Endothelial cell of umbilical vein (primary cell): ENCODE measurements around the gene RIC1. TPM values are rescaled to one million over a fixed set of nuclear protein-coding genes. Genes with fewer than 3 reads are reported as not detected.

Source experiments
- BruUV-seq: library from RNA; stranded (reverse); fragments of 400-500 nt; replicated peaks from 2 replicates; lab custom pipeline; 2021; lab: Mats Ljungman, UMichigan
- CTCF ChIA-PET: fragments of 300-600, 350-600 bp; sonication (Branson Sonifier 250); formaldehyde crosslinking; loops from one replicate; lab custom pipeline; 2021; ENCODE audit warnings: antibody characterized with exemption, inconsistent platforms; lab: Charles Lee
- POLR2A ChIA-PET: fragments of 300-600, 350-600 bp; sonication (Branson Sonifier 250); formaldehyde crosslinking; loops from one replicate; lab custom pipeline; 2021; ENCODE audit warnings: antibody characterized with exemption, inconsistent platforms; lab: Charles Lee
- DNase-seq: peaks from one replicate; pipeline ENCODE4 v3.0.0-alpha.2; 2011; ENCODE audit warnings: low read depth, low spot score
- FAIRE-seq: peaks from 2 replicates; lab custom pipeline; 2011; peaks lifted over from hg19 to GRCh38; lab: Jason Lieb, UNC
- H2AFZ ChIP-seq: 2 replicates; pipeline ENCODE4 v1.6.0; 2012; ENCODE audit warnings: low read depth, low read length, control low read depth, inconsistent platforms
- H3K27ac ChIP-seq: 2 replicates; pipeline ENCODE4 v1.5.1; 2011; ENCODE audit warnings: low read depth, mild to moderate bottlenecking, control low read depth, low read length, moderate library complexity; ENCODE audit not compliant: insufficient read depth
- H3K27me3 ChIP-seq, 2 experiments: 2 replicates each; pipeline versions ENCODE4 v1.6.0 to v1.6.1; 2011; ENCODE audit warnings: low read length in 2 of 2, mixed read lengths in 1 of 2; ENCODE audit not compliant: control insufficient read depth in 2 of 2, insufficient read depth in 2 of 2
- H3K36me3 ChIP-seq, 2 experiments: 2 replicates in 1 of 2; 3 replicates in 1 of 2; pipeline ENCODE4 v1.5.1; 2011; ENCODE audit warnings: low read length in 2 of 2, mild to moderate bottlenecking in 1 of 2, moderate library complexity in 1 of 2; ENCODE audit not compliant: control insufficient read depth in 2 of 2, insufficient read depth in 2 of 2; ENCODE audit errors: extremely low read depth in 1 of 2
- H3K4me1 ChIP-seq: 3 replicates; pipeline ENCODE4 v1.5.1; 2011; ENCODE audit warnings: mild to moderate bottlenecking, low read length; ENCODE audit not compliant: control insufficient read depth, insufficient read depth; ENCODE audit errors: extremely low read depth
- H3K4me2 ChIP-seq: 2 replicates; pipeline ENCODE4 v1.6.1; 2011; ENCODE audit warnings: low read length, control low read depth, mixed read lengths; ENCODE audit not compliant: insufficient read depth
- H3K4me3 ChIP-seq, 3 experiments: fragments of 200-600 bp in 1 of 3; sonication (generic), shearing (Covaris generic) in 1 of 3; replicated peaks in 1 of 3; 2 replicates each; pipeline ENCODE4 v1.5.1; 2011 to 2016; ENCODE audit warnings: control low read depth in 3 of 3, low read length in 3 of 3, mild to moderate bottlenecking in 2 of 3, inconsistent platforms in 1 of 3, low read depth in 1 of 3, moderate library complexity in 1 of 3; ENCODE audit not compliant: insufficient read depth in 1 of 3
- H3K79me2 ChIP-seq: 2 replicates; pipeline ENCODE4 v1.6.0; 2012; ENCODE audit warnings: low read length, inconsistent platforms; ENCODE audit not compliant: control insufficient read depth, insufficient read depth
- H3K9ac ChIP-seq: replicated peaks from 2 replicates; pipeline ENCODE3; 2011; ENCODE audit warnings: low read length, control low read depth; ENCODE audit not compliant: insufficient read depth; ENCODE audit errors: extremely low read depth
- H3K9me1 ChIP-seq: replicated peaks from 3 replicates; pipeline ENCODE4 v1.6.0; 2011; ENCODE audit warnings: mild to moderate bottlenecking, low read length; ENCODE audit not compliant: control insufficient read depth, insufficient read depth; ENCODE audit errors: extremely low read depth
- H3K9me3 ChIP-seq: replicated peaks from 2 replicates; pipeline ENCODE4 v1.5.1; 2012; ENCODE audit warnings: low read length, inconsistent platforms; ENCODE audit not compliant: control insufficient read depth, insufficient read depth
- H4K20me1 ChIP-seq: replicated peaks from 2 replicates; pipeline ENCODE3; 2011; ENCODE audit warnings: mild to moderate bottlenecking, low read length; ENCODE audit not compliant: control insufficient read depth, insufficient read depth; ENCODE audit errors: extremely low read depth
- EZH2 ChIP-seq: IDR thresholded peaks from 2 replicates; pipeline ENCODE4 v1.6.1; 2012; ENCODE audit warnings: borderline replicate concordance, low read depth, mild to moderate bottlenecking, moderate library complexity, low read length, inconsistent platforms; ENCODE audit not compliant: severe bottlenecking
- FOS ChIP-seq: IDR thresholded peaks from 2 replicates; pipeline ENCODE4 v1.6.1; 2011; ENCODE audit warnings: mild to moderate bottlenecking, low read length, moderate library complexity, borderline replicate concordance; ENCODE audit not compliant: insufficient read depth
- GATA2 ChIP-seq: IDR thresholded peaks from 2 replicates; pipeline ENCODE4 v1.7.0; 2011; ENCODE audit warnings: low read depth, mild to moderate bottlenecking, moderate library complexity, mixed read lengths, low read length; ENCODE audit not compliant: insufficient read length, insufficient read depth
- JUN ChIP-seq: IDR thresholded peaks from 2 replicates; pipeline ENCODE4 v1.6.1; 2011; ENCODE audit warnings: borderline replicate concordance, low read depth; ENCODE audit not compliant: insufficient read length, insufficient read depth
- MYC ChIP-seq: IDR thresholded peaks from one replicate; pipeline ENCODE4 v1.6.1; 2011; ENCODE audit warnings: mild to moderate bottlenecking, low read depth, low read length
- POLR2A ChIP-seq: IDR thresholded peaks from 2 replicates; pipeline ENCODE4 v1.6.1; 2012; ENCODE audit warnings: low read depth, mild to moderate bottlenecking, control low read depth, low read length
- POLR2AphosphoS5 ChIP-seq: IDR thresholded peaks from 2 replicates; pipeline ENCODE4 v1.6.1; 2012; ENCODE audit warnings: low read depth, mild to moderate bottlenecking, control low read depth, low read length, moderate library complexity; ENCODE audit not compliant: insufficient read depth
- dilution Hi-C: fragments of 300-500 bp; cut with MboI; formaldehyde crosslinking; loops from one replicate; pipeline ENCODE4 v1.15.0; 2019; ENCODE audit warnings: low sequenced_read_pairs; ENCODE audit not compliant: extremely low pct_ligation_motif_present
- intact Hi-C: fragments of 100-400 bp; cut with micrococcal nuclease; formaldehyde crosslinking; loops from one replicate; pipeline ENCODE4 v1.10.0; 2022
- polyA plus RNA-seq, 4 experiments: library from polyadenylated mRNA; depleted of rRNA in 3 of 4; stranded (reverse) in 3 of 4; unstranded in 1 of 4; fragments of >200 nt; gene quantifications; 2 replicates each; pipeline versions ENCODE4 v1.2.1 to v1.2.3, GENCODE V29; 2011 to 2012; ENCODE audit warnings: missing spikeins in 1 of 4
- total RNA-seq: library from RNA; stranded (reverse); gene quantifications from 2 replicates; pipeline ENCODE4 v1.2.3, GENCODE V29; 2021
- TF ChIP-seq, protein P1 (sequence below), 2 donors: IDR thresholded peaks; 1 replicate in 1 of 2; 2 replicates in 1 of 2; pipeline ENCODE4 v1.5.1; 2011; ENCODE audit warnings: low read length in 2 of 2, mild to moderate bottlenecking in 2 of 2, moderate library complexity in 2 of 2, control low read depth in 1 of 2, inconsistent platforms in 1 of 2, low read depth in 1 of 2; ENCODE audit not compliant: insufficient read depth in 1 of 2; ENCODE audit errors: extremely low read depth in 1 of 2
- TF ChIP-seq, protein P2 (sequence below): IDR thresholded peaks from 2 replicates; pipeline ENCODE4 v1.6.1; 2011; ENCODE audit not compliant: insufficient read depth, insufficient read length

Gene RIC1
- total and polyA plus RNA-seq, 2 donors (not counting 3 experiments of a cell fraction or from before 2014, with no cell fraction given) = 14.0 to 23.5 TPM

DNA sequence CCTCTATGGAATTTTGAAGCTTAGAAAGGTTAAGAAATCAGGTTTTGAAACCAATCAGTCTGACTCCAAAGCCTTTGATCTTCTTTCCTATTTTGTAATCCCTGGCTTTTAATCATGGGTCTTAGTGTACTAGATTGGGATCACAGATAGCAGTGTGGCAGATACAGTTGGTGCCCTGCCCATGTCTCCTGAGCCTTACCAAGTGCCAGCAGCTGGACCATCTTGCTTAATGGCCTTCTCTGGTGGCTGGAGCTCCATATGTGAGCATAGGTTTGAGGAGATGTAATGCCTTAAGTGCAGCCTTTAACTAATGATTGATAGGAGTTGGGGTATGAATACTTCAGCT, 16.7 kb upstream of the RIC1 start:
- dilution Hi-C loops = no loop called here
- H3K36me3 ChIP-seq = no peaks in the 10 kb centered on the region
- H3K9ac ChIP-seq = no peak overlapping the region
- no peaks in the 10 kb centered on the region for H3K9me3 ChIP-seq
- BruUV-seq = no TSS peak
- FAIRE-seq = no peak
- no peaks in the 10 kb centered on the region for H4K20me1 ChIP-seq
- no peak overlapping the region for H3K27ac ChIP-seq
- peaks cover 9% of the 10 kb centered on the region for H3K4me1 ChIP-seq
- no peaks in the 10 kb centered on the region for H3K9me1 ChIP-seq
- no peak overlapping the region for H2AFZ ChIP-seq
- DNase-seq = no peak
- H3K4me2 ChIP-seq = no peak overlapping the region
- no peak overlapping the region for H3K4me3 ChIP-seq
- ChIA-PET POLR2A (no interaction called here), CTCF (interaction anchor here (1.5 kb wide), 1 partner anchor 11 kb away, joined by 4 read pairs; no protein-coding TSS in a partner anchor)
- H3K27me3 ChIP-seq = no peaks in the 10 kb centered on the region
- no peak for TF ChIP-seq GATA2
- TF ChIP-seq, protein P1, sequence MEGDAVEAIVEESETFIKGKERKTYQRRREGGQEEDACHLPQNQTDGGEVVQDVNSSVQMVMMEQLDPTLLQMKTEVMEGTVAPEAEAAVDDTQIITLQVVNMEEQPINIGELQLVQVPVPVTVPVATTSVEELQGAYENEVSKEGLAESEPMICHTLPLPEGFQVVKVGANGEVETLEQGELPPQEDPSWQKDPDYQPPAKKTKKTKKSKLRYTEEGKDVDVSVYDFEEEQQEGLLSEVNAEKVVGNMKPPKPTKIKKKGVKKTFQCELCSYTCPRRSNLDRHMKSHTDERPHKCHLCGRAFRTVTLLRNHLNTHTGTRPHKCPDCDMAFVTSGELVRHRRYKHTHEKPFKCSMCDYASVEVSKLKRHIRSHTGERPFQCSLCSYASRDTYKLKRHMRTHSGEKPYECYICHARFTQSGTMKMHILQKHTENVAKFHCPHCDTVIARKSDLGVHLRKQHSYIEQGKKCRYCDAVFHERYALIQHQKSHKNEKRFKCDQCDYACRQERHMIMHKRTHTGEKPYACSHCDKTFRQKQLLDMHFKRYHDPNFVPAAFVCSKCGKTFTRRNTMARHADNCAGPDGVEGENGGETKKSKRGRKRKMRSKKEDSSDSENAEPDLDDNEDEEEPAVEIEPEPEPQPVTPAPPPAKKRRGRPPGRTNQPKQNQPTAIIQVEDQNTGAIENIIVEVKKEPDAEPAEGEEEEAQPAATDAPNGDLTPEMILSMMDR (IDR thresholded peaks at IDR 0.05; ENCODE audit: extremely low read depth in 1 of 2, insufficient read depth in 1 of 2, low read depth in 1 of 2, low read length in 2 of 2) = no peak
- H3K79me2 ChIP-seq = no peaks in the 10 kb centered on the region
- intact Hi-C loops = no loop called here

DNA sequence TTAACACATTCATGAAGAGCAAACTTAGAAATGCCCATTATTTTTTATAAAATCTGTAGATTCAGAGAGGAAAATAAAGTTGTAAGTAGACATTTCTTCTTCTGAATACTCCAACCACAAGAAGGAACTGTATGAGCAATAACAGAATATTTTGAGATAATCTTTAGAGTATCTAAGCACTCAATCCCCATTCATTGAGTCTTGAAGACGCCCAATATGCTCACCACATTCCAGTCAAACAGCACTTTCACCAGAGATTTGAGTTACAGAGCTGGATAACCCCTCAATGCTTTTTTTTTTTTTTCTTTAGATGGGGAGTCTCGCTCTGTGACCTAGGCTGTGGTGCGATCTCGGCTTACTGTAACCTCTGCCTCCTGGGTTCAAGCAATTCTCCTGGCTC, 14.7 kb upstream of the RIC1 start:
- Histone ChIP-seq H2AFZ (no peak overlapping the region), H3K27me3 (no peaks in the 10 kb centered on the region), H3K4me1 (peaks cover 2% of the 10 kb centered on the region), H4K20me1 (no peaks in the 10 kb centered on the region), H3K79me2 (no peaks in the 10 kb centered on the region), H3K36me3 (no peaks in the 10 kb centered on the region), H3K4me3 (no peak overlapping the region), H3K9me1 (no peaks in the 10 kb centered on the region), H3K9me3 (no peaks in the 10 kb centered on the region), H3K4me2 (no peak overlapping the region), H3K9ac (no peak overlapping the region), H3K27ac (no peak overlapping the region)
- POLR2A ChIA-PET = no interaction called here
- no TSS peak for BruUV-seq
- no peak for FAIRE-seq
- TF ChIP-seq FOS (no peak), MYC (no peak), GATA2 (no peak), POLR2A (no peak), EZH2 (no peak), POLR2AphosphoS5 (no peak), JUN (no peak)
- TF ChIP-seq, protein P1 (IDR thresholded peaks at IDR 0.05; ENCODE audit: extremely low read depth in 1 of 2, insufficient read depth in 1 of 2, low read depth in 1 of 2, low read length in 2 of 2) = no peak
- TF ChIP-seq, protein P2, sequence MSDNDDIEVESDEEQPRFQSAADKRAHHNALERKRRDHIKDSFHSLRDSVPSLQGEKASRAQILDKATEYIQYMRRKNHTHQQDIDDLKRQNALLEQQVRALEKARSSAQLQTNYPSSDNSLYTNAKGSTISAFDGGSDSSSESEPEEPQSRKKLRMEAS = no peak
- no peak for DNase-seq
- CTCF ChIA-PET = interaction anchor here (0.7 kb wide), 1 partner anchor 8 kb away, joined by 3 read pairs; no protein-coding TSS in a partner anchor
- dilution Hi-C loops = no loop called here
- intact Hi-C loops = no loop called here
